Measurements from ENCODE around the gene PIAS4. TPM values are rescaled to one million over a fixed set of nuclear protein-coding genes. Genes with fewer than 3 reads are reported as not detected.
A peak's percentile ranks its signal among the peaks of the same experiment; 100 is the strongest.

Gene PIAS4
- polyA plus RNA-seq, 1 donor (not counting 4 experiments of a cell fraction or from before 2014, with no cell fraction given): 7.5 TPM

- DNase-seq (ENCODE audit: low read depth, low spot score): peak; percentile 61
- Histone ChIP-seq H3K4me2 (ENCODE audit: control insufficient read depth, extremely low read depth, insufficient read depth, low read depth, low read length) (no peak overlapping the region), H2AFZ (ENCODE audit: control insufficient read depth, low read length) (no peak overlapping the region), H3K9me3 (ENCODE audit: control insufficient read depth, low read depth, low read length) (no peaks in the 10 kb centered on the region), H3K27ac (ENCODE audit: control insufficient read depth, insufficient read depth, low read length) (no peak overlapping the region), H3K79me2 (ENCODE audit: control insufficient read depth, insufficient read depth, low read length) (peaks cover 57% of the 10 kb centered on the region), H3K9me1 (ENCODE audit: control insufficient read depth, extremely low read depth, insufficient read depth, low read length) (peaks cover 6% of the 10 kb centered on the region), H3K27me3 (ENCODE audit: control insufficient read depth, extremely low read depth, insufficient read depth, low read length) (no peaks in the 10 kb centered on the region), H3K9ac (ENCODE audit: control insufficient read depth, extremely low read depth, insufficient read depth, low read length) (no peak overlapping the region), H3K4me3 (ENCODE audit: control insufficient read depth in 2 of 3, extremely low read depth in 1 of 3, insufficient read depth in 2 of 3, low read depth in 1 of 3, low read length in 3 of 3) (no peak overlapping the region), H3K4me1 (ENCODE audit: control insufficient read depth, extremely low read depth, insufficient read depth, low read length) (no peaks in the 10 kb centered on the region), H4K20me1 (ENCODE audit: control insufficient read depth, extremely low read depth, insufficient read depth, low read length) (peaks cover 70% of the 10 kb centered on the region), H3K36me3 (ENCODE audit: control insufficient read depth in 2 of 2, extremely low read depth in 1 of 2, insufficient read depth in 2 of 2, low read length in 2 of 2) (peaks cover 57 to 59% of the 10 kb centered on the region in 2 experiments)
- TF ChIP-seq EZH2 (IDR thresholded peaks at IDR 0.05; ENCODE audit: low read length): no peak
- no peak for TF ChIP-seq CTCF (optimal IDR thresholded peaks at IDR 0.05 in 1 of 3, IDR thresholded peaks at IDR 0.05 in 1 of 3, conservative IDR thresholded peaks at IDR 0.05 in 1 of 3; ENCODE audit: extremely low read depth in 1 of 3, insufficient read depth in 2 of 3, low read length in 3 of 3)
- dilution Hi-C loops (cut with MboI; ENCODE audit: extremely low pct_ligation_motif_present, low sequenced_read_pairs): no loop called here
- FAIRE-seq: no peak
Observed at GRCh38 chr19:3976495-3977241, 30.9 kb upstream of the PIAS4 start.

- no peak overlapping the region for H2AFZ ChIP-seq (ENCODE audit: control insufficient read depth, low read length)
- H3K79me2 ChIP-seq (ENCODE audit: control insufficient read depth, insufficient read depth, low read length): peaks cover 65% of the 10 kb centered on the region
- H3K9me3 ChIP-seq (ENCODE audit: control insufficient read depth, low read depth, low read length): no peaks in the 10 kb centered on the region
- H3K9ac ChIP-seq (ENCODE audit: control insufficient read depth, extremely low read depth, insufficient read depth, low read length): no peak overlapping the region
- H3K27me3 ChIP-seq (ENCODE audit: control insufficient read depth, extremely low read depth, insufficient read depth, low read length): no peaks in the 10 kb centered on the region
- H3K36me3 ChIP-seq (ENCODE audit: control insufficient read depth in 2 of 2, extremely low read depth in 1 of 2, insufficient read depth in 2 of 2, low read length in 2 of 2): peaks cover 65 to 67% of the 10 kb centered on the region in 2 experiments
- dilution Hi-C loops (cut with MboI; ENCODE audit: extremely low pct_ligation_motif_present, low sequenced_read_pairs): no loop called here
- no peak overlapping the region for H3K4me2 ChIP-seq (ENCODE audit: control insufficient read depth, extremely low read depth, insufficient read depth, low read depth, low read length)
- peaks cover 3% of the 10 kb centered on the region for H3K4me1 ChIP-seq (ENCODE audit: control insufficient read depth, extremely low read depth, insufficient read depth, low read length)
- H3K9me1 ChIP-seq (ENCODE audit: control insufficient read depth, extremely low read depth, insufficient read depth, low read length): peaks cover 6% of the 10 kb centered on the region
- H4K20me1 ChIP-seq (ENCODE audit: control insufficient read depth, extremely low read depth, insufficient read depth, low read length): peaks cover 75% of the 10 kb centered on the region
- H3K4me3 ChIP-seq (ENCODE audit: control insufficient read depth in 2 of 3, extremely low read depth in 1 of 3, insufficient read depth in 2 of 3, low read depth in 1 of 3, low read length in 3 of 3): no peak overlapping the region
- H3K27ac ChIP-seq (ENCODE audit: control insufficient read depth, insufficient read depth, low read length): no peak overlapping the region
- FAIRE-seq (no peak), DNase-seq (ENCODE audit: low read depth, low spot score) (peak; percentile 71)
- TF ChIP-seq CTCF (optimal IDR thresholded peaks at IDR 0.05 in 1 of 3, IDR thresholded peaks at IDR 0.05 in 1 of 3, conservative IDR thresholded peaks at IDR 0.05 in 1 of 3; ENCODE audit: extremely low read depth in 1 of 3, insufficient read depth in 2 of 3, low read length in 3 of 3) (peak in 2 of 3 experiments; percentile 24 to 27), EZH2 (IDR thresholded peaks at IDR 0.05; ENCODE audit: low read length) (no peak)
Observed at GRCh38 chr19:3977242-3978143, 30.0 kb upstream of the PIAS4 start.
